ENCODE measurements around the gene PXYLP1.

Gene PXYLP1

DNA sequence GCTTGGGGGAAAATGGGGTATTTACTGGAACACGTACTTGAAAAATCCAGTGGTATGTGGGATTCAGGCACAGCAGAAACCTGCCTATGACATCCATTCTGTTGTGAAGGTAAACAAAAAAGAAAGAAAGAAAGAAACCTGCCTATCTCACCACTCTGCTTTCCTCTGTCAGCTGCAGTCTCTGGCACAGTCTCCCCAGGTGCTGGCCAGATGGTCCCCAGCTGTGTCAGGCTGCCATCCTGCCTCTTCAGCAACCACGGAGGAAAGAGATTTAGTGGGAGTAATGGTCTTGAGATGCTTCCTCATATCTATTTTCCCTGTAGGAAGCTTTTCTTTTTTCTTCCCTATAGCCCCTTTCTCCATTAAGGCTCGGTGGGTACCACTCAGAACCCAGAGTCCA is 2.5 kb upstream of the PXYLP1 start:
- no peak for DNase-seq (ENCODE audit: low spot score)

- DNase-seq (ENCODE audit: low spot score), result no peak
Measured at GRCh38 chr3:141230293-141230692, 1.3 kb upstream of the PXYLP1 start.

DNA sequence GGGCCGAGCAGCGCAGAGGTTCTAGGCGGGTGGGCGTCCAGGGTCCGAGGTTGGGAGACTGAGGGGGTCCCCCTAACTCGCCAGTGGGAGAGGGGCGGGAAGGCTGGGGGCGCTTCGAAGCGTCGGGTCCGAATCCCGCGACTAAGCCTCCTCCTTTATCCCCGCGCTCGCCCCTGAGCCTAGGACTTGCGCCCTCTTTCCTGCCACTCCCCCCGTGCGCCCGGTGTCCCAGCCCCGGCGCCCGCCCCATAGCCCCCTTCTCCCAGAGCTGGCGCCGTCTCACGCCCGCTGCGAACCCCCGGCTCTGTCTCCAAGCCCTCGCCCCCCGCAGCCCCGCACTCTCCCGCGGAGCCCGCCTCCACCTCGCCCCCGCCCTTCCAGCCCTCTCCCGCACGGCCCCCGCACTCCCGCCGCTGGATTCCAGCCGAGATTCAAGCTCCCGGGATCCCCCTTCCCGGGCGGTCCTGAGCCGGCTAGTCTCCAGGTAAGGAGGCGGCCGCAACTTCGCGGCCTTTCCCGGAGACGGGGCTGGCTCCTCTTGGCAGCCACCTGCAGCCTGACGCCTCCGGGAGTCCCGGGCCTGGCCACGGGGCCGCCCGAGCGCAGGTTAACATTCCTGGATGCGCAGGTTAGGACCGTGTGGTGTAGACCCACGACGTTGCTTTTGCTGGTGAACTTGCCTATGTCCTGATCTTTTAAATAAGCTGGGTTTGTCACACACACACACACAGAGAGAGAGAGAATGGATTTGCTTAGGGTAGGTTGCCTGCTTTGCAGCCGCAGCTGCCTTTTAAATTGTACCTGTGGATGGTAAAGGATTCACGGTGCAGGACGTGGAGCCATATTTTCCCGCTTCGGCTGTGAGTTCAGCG is 563 bp downstream of the PXYLP1 start:
- no peak for DNase-seq (ENCODE audit: low spot score)

DNA sequence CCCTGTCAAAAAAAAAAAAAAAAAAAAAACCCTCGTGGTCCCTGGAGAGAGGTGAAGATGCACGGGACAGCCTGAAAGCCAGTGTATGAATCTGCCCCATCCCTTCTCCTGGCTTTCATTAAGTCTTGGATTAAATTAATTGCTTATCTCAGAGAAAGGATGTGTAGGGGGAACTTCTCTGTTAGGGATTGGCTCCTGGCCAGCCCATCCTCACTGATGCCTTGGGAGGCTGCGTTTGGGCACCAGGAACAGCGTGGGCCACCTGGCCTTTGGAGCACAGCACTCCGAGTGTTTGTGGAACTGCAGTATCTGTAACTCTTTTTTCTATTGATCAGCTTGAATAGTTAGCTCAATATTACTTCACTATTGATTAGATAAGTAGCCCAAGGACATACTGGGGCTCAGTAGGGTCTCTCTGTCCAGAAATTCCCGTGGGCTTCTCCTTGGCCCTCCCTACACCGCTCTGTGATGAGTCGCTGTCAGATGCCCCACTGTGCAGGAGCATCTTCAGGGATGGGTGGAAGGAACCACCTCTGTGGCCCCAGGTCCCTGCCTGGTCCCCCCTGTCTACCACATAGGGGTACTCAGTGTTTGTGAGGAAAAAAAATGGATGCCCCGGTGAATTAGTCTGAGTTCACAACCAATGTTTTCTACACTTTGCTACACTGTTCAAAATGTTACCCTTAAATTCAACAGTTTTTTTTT is 2.0 kb downstream of the PXYLP1 start:
- DNase-seq (ENCODE audit: low spot score), result no peak

GRCh38 chr3:141234283-141234682 is 2.7 kb downstream of the PXYLP1 start:
- no peak for DNase-seq (ENCODE audit: low spot score)

DNA sequence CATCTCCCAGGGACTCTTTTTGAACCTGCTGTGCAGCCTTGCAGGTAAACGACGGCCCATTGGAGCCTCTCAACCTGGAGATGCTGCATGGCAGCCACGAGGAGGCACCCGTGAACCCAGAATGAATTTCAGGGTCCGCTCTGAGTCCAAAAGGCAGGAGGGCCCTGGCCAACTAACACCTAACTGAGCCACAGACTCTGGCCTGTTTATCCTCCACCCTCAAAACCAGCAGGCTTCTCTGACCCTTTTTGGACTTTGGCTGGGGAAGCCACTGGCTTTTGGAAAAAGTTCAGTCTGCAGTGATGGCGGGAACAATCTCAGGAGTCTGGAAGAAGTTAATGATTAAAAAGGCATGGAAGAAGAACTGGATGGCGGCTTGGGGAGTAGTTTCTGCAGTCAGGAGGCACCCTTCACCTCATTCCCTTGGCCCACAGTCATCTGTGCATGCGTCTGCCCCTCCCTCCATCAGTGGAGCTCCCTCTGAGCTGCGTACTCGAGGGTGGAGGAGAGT is 4.1 kb downstream of the PXYLP1 start:
- no peak for DNase-seq (ENCODE audit: low spot score)

DNA sequence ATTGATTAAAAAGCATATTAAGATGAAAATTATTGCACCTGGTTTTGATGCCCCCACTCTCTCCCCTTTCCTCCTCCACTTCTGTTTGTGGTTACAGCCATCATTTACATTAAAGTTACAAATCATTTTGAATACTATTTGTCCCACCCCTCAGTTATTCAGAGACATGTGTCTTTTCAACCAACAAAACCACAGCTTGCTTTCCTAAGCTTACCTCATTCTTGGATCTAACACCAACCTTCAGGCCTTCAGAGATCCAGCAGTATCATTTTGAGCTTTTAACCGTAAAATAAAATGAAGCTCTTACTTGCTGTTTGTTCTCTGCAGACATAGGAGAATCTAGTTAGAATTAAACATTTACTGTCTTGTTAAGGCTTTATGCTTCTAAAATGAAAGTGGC is 4.7 kb downstream of the PXYLP1 start:
- DNase-seq (ENCODE audit: low spot score), result no peak

- DNase-seq (ENCODE audit: low spot score), result no peak
Measured at GRCh38 chr3:141237701-141238521, 6.3 kb downstream of the PXYLP1 start.

DNA sequence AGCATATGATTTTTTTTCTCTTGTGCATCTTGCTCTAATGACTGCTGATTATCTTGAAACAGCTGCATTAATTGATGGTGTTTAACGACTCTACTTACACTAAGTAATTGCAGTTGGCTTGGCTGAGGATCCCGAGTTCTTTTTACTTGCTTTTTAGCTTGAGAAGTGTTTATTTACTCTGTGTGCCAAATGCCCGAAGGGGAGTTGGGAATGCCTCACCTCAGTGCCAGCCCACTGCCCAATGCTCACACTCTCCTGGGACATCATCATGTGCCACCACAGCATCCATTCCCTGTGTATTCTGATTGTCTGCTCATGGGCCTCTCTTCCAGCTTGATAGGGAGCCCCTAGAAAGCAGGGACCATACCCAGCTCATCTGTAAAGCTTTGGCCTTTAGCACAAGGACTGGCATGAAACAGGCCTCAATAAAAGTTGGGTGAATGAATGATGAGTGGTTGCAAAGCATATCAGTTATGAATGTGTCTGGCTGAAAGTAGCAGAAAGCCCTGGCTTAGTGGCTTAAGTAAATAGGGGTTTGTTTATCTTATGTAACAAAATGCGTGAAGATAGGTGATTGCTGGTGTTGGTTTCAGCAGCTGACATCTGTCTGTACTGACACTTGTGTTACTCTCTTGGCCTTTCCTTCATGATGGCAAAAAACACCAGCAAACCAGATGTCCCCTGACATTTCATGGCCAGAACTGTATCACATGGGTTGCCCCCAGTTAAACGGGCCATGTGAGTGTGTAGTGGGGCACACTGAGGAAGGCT is 8.1 kb downstream of the PXYLP1 start:
- no peak for DNase-seq (ENCODE audit: low spot score)

DNA sequence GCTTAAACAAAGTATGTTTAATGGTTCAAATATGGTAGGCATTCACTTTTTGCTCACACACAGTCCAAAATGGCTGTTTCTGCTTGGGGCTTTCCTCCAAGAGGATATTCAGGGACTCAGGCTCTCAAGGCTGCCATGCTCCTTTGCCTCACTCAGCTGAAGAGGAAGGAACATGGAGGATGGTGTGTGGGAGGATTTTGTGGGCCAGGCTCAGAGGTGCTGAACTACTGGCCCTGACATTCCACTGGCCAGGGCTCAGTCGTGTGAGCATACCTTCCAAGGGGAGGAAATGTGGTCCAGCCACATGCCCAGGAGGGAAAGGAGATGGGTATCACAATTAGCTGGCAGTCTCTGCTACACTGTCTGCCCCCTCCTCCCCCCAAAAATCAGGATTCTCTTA is 8.7 kb downstream of the PXYLP1 start:
- no peak for DNase-seq (ENCODE audit: low spot score)

DNA sequence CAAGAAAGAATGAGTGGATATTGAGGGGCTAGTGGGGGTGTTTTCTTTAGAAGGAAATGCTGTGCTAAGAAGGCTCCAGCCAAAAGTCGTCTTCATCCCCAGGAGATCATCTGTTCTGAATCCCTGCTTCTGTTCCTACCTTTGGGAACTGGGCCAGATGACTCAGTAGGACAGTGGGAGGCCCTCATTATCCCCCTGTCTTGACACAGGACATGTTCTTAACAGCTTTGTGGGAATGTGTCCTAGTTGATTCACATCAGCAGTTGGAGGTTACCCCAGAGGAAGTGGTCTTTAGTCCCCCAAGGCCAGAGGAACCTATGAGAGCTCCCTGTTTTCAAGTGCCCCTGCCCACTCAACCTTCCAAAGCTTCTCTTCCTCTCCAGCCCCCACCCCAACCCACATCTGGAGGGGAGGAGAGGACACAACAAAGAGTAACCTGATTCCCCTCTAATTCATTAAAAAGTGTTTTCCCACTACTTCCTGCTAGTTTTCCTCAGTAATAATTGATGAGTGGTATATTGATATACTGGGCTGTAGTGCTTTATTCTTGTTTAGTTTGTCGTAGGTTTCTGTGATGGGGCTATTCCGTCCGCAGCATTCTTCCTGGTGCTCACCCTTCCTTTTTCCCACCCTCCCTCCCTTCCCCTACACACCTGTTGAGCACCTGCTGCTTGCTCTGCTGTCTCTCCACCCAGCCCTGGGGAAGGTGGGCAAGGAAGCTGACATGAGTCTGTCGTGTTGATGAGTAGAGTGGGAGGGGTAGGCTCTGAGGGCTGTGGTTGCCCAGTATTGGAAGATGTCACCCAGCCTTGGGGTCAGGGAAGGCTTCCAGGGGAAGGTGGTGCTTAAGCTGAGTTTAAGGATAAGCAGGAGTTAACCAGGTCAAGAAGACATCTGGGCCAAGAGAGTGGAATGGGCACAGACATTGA is 9.3 kb downstream of the PXYLP1 start:
- no peak for DNase-seq (ENCODE audit: low spot score)

- DNase-seq (ENCODE audit: low spot score), result no peak
Measured at GRCh38 chr3:141241616-141242376, 10.2 kb downstream of the PXYLP1 start.

- DNase-seq (ENCODE audit: low spot score), result no peak
Measured at GRCh38 chr3:141242377-141243092, 10.9 kb downstream of the PXYLP1 start.

GRCh38 chr3:141243271-141243707 is 11.7 kb downstream of the PXYLP1 start:
- no peak for DNase-seq (ENCODE audit: low spot score)

DNA sequence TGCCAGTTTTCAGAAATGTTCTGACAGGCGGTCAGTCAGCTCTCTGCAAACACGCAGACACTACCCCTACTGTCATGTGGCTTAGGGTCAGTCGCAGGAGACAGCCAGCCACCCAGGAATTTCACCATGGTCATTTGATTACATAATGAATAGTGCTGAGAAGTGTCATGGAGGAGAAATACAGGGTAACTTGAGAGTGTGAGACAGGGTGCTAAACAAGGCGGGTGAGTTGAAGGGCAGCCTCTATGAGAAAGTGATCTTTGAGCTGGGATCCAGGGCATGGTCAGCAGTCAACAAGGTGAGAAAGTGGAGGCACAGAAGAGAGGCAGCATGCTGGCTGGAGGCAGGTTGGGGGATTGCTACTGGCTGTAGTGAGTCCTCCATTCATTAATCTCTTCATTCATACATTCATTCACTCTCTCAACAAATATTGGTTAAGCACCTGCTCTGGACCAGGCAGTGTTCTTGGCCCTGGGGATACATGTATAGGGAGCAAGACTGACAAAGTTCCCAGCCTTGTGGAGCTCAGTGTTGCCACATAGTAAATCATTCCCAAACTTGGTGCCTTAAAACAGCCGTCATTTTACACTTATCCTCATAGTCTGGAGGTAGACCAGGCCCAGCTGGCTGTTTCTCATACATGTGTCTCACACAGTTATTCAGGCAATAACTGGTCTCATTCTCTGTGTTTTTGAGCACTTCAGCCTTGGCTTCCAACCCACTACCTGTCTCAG is 14.8 kb downstream of the PXYLP1 start:
- DNase-seq (ENCODE audit: low spot score), result no peak

DNA sequence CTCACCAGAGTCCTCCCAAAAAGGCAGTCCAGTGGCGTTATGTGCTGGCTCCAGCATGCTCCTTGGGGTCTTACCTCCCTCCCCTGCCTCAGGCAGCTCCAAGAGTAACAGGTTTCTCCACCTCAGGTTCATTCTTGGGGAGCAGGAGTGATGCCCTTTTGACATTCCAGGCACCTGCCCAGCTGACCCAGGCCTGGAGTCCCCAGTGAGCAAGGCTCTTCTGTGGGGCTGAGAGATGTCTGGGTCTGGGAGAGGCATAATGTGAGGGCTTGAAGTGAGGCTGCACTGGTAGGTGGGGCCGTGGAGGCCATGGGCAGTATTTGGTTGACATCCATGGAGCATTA is 15.3 kb downstream of the PXYLP1 start:
- no peak for DNase-seq (ENCODE audit: low spot score)

DNA sequence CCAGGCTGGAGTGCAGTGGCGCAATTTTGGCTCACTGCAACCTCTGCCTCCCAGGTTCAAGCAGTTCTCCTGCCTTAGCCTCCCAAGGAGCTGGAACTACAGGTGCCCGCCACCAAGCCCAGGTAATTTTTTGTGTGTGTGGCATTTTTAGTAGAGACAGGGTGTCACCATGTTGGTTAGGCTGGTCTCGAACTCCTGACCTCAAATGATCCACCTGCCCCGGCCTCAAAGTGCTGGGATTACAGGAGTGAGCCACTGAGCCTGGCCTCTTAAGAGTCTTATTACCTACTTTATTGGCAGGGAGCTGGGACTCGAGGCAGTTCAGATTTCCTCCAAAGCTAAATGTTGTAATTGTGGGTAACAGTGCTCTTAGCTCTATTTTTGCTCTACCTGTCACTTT is 16.4 kb downstream of the PXYLP1 start:
- DNase-seq (ENCODE audit: low spot score), result no peak

- DNase-seq (ENCODE audit: low spot score), result no peak
Measured at GRCh38 chr3:141249041-141249440, 17.4 kb downstream of the PXYLP1 start.
